Stimulated activated effector memory CD8-positive, alpha-beta T cell treated with anti-CD3 and anti-CD28 coated beads, Interleukin-12 subunit alpha, Interleukin-12 subunit beta, amount 100 ng/mL, for 72 hours (primary cell): ENCODE measurements around the gene OOSP1.
"Not testable (repeated sequence)": the region's sequence is repeated elsewhere in the genome, so short reads cannot be mapped to it uniquely, and the experiment has no call there.

Experiments used
- ATAC-seq: fragments of 150-1000 bp; cut with Tn5 transposase; 2 replicates; pipeline ENCODE4 v1.10.0; 2021
- DNase-seq, 2 donors: peaks; one replicate each; pipeline ENCODE4 v3.0.0; 2021 to 2022; ENCODE audit warnings: low spot score in 2 of 2
- H3K27ac Mint-ChIP-seq: one replicate; pipeline ENCODE4 v1.8.0; 2022; ENCODE audit warnings: mild to moderate bottlenecking, mixed read lengths
- H3K36me3 Mint-ChIP-seq: one replicate; pipeline ENCODE4 v1.8.0; 2022; ENCODE audit warnings: mild to moderate bottlenecking, mixed read lengths
- H3K4me1 Mint-ChIP-seq: one replicate; pipeline ENCODE4 v1.8.0; 2022; ENCODE audit warnings: mixed read lengths
- H3K4me3 Mint-ChIP-seq: one replicate; pipeline ENCODE4 v1.8.0; 2022; ENCODE audit warnings: mild to moderate bottlenecking, mixed read lengths
- H3K9me3 Mint-ChIP-seq: one replicate; pipeline ENCODE4 v1.8.0; 2022; ENCODE audit warnings: mixed read lengths

OOSP1 gene, protein sequence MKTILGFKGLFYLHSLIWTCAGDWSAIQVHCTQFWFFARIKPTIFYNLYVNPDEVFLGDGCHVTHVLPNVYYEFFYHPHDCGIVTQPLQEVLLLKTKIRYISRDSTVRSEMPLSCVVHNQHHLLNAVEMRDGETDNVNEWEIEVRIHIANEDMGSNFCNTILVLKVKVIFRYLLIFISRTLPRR

GRCh38 chr11:59938132-59938531 is at the start of gene OOSP1:
OOSP1 (plus strand) TSS chr11:59938432; CDS start chr11:59938455, 23 bp downstream.
- DNase-seq (no peak), ATAC-seq (no peak)
- Mint-ChIP-seq H3K9me3 (peaks cover 6% of the 10 kb centered on the region), H3K4me3 (no peak within 1 kb of the TSS), H3K4me1 (no peaks in the 10 kb centered on the region), H3K36me3 (no peaks in the 10 kb centered on the region), H3K27ac (no peak within 1 kb of the TSS)

GRCh38 chr11:59891781-59892181 is 46.5 kb upstream of the OOSP1 start:
- Mint-ChIP-seq H3K4me3 (no peak overlapping the region), H3K36me3 (no peaks in the 10 kb centered on the region), H3K9me3 (peaks cover 18% of the 10 kb centered on the region), H3K27ac (no peak overlapping the region), H3K4me1 (no peaks in the 10 kb centered on the region)
- DNase-seq (no peak), ATAC-seq (no peak)

DNA sequence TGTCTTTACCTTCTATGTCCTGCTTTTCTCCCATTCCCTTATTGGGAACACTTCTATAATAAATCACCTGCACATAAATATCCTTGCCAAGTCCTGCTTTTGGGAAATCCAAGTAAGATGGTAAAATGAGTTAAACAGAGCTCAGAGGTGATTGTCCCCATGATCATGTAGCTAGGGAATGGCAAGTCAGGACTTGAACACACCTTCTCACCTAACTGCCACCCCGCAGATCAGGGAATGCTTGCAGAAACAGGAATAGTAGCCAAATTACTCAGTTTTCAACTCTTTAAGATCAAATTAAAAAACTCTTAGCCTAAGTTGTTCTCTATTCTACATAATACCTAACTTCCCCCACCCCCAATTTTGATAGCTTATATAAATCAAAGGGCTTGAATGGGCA is 43.6 kb upstream of the OOSP1 start:
- Mint-ChIP-seq H3K36me3 (no peaks in the 10 kb centered on the region), H3K4me3 (no peak overlapping the region), H3K27ac (no peak overlapping the region), H3K4me1 (no peaks in the 10 kb centered on the region), H3K9me3 (peaks cover 8% of the 10 kb centered on the region)
- ATAC-seq (no peak), DNase-seq (no peak)

DNA sequence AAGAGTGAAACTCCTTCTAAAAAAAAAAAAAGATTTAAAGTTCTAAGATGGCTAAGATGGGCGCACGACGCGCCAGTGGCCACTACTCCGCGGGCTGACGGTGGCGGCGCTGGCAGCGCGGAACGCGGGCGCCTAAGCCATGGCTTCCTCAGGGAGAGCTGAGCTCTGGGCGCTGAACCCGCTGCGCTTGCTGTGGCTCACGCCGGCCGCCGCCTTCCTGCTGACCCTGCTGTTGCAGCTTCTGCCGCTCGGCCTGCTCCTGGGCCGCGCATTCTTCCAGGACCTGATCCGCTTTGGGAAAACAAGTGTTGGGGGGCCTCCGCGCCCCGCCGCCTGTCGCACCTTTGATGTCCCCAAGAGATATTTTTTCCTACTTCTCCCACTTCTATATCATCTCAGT is 40.2 kb upstream of the OOSP1 start:
- Mint-ChIP-seq H3K9me3 (no peaks in the 10 kb centered on the region), H3K36me3 (no peaks in the 10 kb centered on the region), H3K27ac (no peak overlapping the region), H3K4me1 (no peaks in the 10 kb centered on the region), H3K4me3 (no peak overlapping the region)
- no peak for DNase-seq
- ATAC-seq, result no peak

DNA sequence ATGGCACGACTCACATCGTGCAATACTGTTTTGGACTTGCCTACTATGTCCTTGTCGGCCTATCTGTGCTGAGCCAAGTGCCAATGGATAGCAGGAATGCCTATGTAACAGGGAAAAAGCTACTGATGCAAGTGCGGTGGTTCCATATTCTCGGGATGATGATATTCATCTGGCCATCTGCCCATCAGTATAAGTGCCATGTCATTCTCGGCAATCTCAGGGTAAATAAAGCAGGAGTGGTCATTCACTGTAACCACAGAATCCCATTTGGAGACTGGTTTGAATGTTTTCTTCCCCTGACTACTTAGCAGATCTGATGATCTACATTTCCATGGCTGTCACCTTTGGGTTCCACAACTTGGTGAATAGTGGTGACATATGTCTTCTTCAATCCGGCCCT is 39.6 kb upstream of the OOSP1 start:
- DNase-seq, result no peak
- Mint-ChIP-seq H3K4me1 (no peaks in the 10 kb centered on the region), H3K4me3 (no peak overlapping the region), H3K9me3 (no peaks in the 10 kb centered on the region), H3K36me3 (no peaks in the 10 kb centered on the region), H3K27ac (no peak overlapping the region)
- no peak for ATAC-seq

GRCh38 chr11:59899532-59899931 is 38.7 kb upstream of the OOSP1 start:
- Mint-ChIP-seq H3K27ac (no peak overlapping the region), H3K9me3 (no peaks in the 10 kb centered on the region), H3K4me1 (no peaks in the 10 kb centered on the region)

GRCh38 chr11:59900366-59901126 is 37.7 kb upstream of the OOSP1 start:
- Mint-ChIP-seq H3K4me3 (no peak overlapping the region), H3K36me3 (no peaks in the 10 kb centered on the region), H3K4me1 (no peaks in the 10 kb centered on the region), H3K9me3 (no peaks in the 10 kb centered on the region), H3K27ac (no peak overlapping the region)
- DNase-seq, result no peak
- no peak for ATAC-seq

More at GRCh38 chr11:59899532-59899931, 38.7 kb upstream of the OOSP1 start:
- no peak for DNase-seq
- ATAC-seq, result no peak
- Mint-ChIP-seq H3K36me3 (no peaks in the 10 kb centered on the region), H3K4me3 (no peak overlapping the region)

DNA sequence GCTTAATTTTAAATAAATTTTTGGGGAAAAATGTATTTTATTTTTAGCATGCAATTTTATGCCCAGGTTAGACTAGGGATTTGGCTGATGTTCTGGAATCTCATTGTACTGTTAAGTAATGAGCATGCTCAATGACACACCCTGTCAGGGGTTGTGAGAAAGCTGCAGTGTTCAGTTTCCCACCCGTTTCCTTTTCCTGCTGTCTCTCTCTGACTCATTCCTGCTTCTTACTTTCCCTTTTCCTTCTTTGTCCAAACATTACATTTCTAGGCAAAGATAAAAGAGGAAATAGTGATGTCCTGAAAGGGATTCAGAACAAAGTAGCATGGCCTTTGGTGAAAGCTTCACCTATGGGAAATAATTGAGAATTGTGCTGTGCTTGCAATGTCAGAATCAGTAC is 36.9 kb upstream of the OOSP1 start:
- Mint-ChIP-seq H3K4me3 (no peak overlapping the region), H3K9me3 (no peaks in the 10 kb centered on the region), H3K27ac (no peak overlapping the region), H3K36me3 (no peaks in the 10 kb centered on the region), H3K4me1 (no peaks in the 10 kb centered on the region)
- DNase-seq (no peak), ATAC-seq (no peak)

- not testable (repeated sequence) for H3K9me3 Mint-ChIP-seq, H3K27ac Mint-ChIP-seq, H3K36me3 Mint-ChIP-seq, H3K4me1 Mint-ChIP-seq, H3K4me3 Mint-ChIP-seq, DNase-seq, ATAC-seq
Observed at GRCh38 chr11:59903569-59903968, 34.7 kb upstream of the OOSP1 start.

GRCh38 chr11:59918480-59918879 is 19.8 kb upstream of the OOSP1 start:
- Mint-ChIP-seq H3K4me3 (no peak overlapping the region), H3K9me3 (peaks cover 10% of the 10 kb centered on the region), H3K36me3 (no peaks in the 10 kb centered on the region), H3K4me1 (no peaks in the 10 kb centered on the region), H3K27ac (no peak overlapping the region)
- no peak for ATAC-seq
- DNase-seq, result no peak

GRCh38 chr11:59918987-59919589 is 19.1 kb upstream of the OOSP1 start:
- Mint-ChIP-seq H3K36me3 (no peaks in the 10 kb centered on the region), H3K27ac (no peak overlapping the region), H3K4me1 (no peaks in the 10 kb centered on the region), H3K4me3 (no peak overlapping the region), H3K9me3 (peaks cover 14% of the 10 kb centered on the region)
- ATAC-seq (no peak), DNase-seq (no peak)

DNA sequence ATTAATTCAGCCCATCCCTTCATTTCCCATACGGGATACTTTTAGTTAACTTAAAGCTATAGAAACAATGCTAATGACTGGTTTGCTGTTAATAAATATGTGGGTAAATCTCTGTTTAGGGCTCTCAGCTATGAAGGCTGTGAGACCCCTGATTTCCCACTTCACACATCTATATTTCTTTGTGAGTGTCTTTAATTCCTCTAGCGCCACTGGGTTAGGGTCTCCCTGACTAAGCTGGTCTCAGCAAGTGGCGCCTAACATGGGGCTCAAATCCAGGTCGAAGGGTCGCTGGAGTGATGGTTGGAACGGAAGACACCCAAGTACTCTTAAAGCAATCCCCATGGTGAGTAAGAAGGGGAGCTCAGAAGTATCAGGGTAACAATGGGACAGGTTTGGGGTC is 14.4 kb upstream of the OOSP1 start:
- DNase-seq (no peak), ATAC-seq (no peak)
- H3K4me1 Mint-ChIP-seq, result no peaks in the 10 kb centered on the region
- H3K36me3 Mint-ChIP-seq, result no peaks in the 10 kb centered on the region
- no peak overlapping the region for H3K4me3 Mint-ChIP-seq
- no peak overlapping the region for H3K27ac Mint-ChIP-seq
- H3K9me3 Mint-ChIP-seq, result peaks cover 23% of the 10 kb centered on the region

- Mint-ChIP-seq H3K4me1 (no peaks in the 10 kb centered on the region), H3K36me3 (no peaks in the 10 kb centered on the region), H3K9me3 (peaks cover 11% of the 10 kb centered on the region), H3K4me3 (no peak overlapping the region), H3K27ac (no peak overlapping the region)
- no peak for DNase-seq
- ATAC-seq, result no peak
Observed at GRCh38 chr11:59931688-59932087, 6.5 kb upstream of the OOSP1 start.

- H3K9me3 Mint-ChIP-seq, result peaks cover 6% of the 10 kb centered on the region
- H3K4me3 Mint-ChIP-seq, result no peak overlapping the region
- H3K27ac Mint-ChIP-seq, result no peak overlapping the region
- no peaks in the 10 kb centered on the region for H3K4me1 Mint-ChIP-seq
- H3K36me3 Mint-ChIP-seq, result no peaks in the 10 kb centered on the region
- ATAC-seq (no peak), DNase-seq (no peak)
Observed at GRCh38 chr11:59938718-59939117, 486 bp downstream of the OOSP1 start.

DNA sequence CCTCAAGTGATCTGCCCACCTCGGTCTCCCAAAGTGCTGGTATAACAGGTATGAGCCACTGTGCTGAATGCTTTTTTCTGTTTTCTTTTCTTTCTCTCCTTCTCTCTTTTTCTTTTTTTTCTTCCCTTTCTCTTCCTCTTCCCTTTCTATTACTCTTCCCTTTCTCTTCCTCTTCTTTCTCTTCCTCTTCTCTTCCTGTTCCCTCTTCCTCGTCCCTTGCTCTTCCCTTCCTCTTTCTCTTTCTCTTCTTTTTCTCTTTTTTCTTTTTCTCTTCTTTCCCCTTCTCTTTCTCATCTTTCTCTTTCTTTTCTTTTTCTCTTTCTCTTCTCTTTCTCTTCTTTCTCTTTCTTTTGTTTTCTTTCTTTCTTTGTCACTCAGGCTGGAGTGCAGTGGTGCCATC is 1.2 kb downstream of the OOSP1 start:
- Mint-ChIP-seq H3K36me3 (no peaks in the 10 kb centered on the region), H3K4me3 (no peak overlapping the region), H3K27ac (no peak overlapping the region), H3K9me3 (peaks cover 6% of the 10 kb centered on the region), H3K4me1 (no peaks in the 10 kb centered on the region)
- DNase-seq (no peak), ATAC-seq (no peak)

- H3K27ac Mint-ChIP-seq, result no peak overlapping the region
- H3K4me1 Mint-ChIP-seq, result no peaks in the 10 kb centered on the region
- no peaks in the 10 kb centered on the region for H3K36me3 Mint-ChIP-seq
- DNase-seq (no peak), ATAC-seq (no peak)
- peaks cover 6% of the 10 kb centered on the region for H3K9me3 Mint-ChIP-seq
- H3K4me3 Mint-ChIP-seq, result no peak overlapping the region
Observed at GRCh38 chr11:59941091-59941490, 2.9 kb downstream of the OOSP1 start.
